Measurements from ENCODE around the gene RALA.
"Not testable (repeated sequence)": the region's sequence is repeated elsewhere in the genome, so short reads cannot be mapped to it uniquely, and the experiment has no call there.

RALA gene

DNA sequence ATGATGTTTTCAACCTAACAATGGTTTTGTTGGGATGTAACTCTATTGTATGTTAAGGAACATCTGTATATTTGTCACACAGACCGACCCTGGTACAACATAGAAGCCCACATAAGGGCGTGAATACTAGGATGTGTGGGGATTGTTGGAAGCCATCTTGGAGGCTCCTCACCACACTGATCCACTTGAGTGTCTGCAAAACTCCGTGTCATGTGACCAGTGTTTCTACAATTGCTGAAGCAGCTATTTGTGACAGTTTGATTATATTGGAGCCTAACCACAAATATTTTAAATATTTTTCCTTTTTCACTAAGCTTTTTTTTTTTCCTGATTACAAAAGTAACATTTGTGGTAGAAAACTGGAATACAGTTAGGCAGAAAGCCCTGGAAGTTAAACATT is 27.9 kb downstream of the RALA start:
- DNase-seq: no peak

DNA sequence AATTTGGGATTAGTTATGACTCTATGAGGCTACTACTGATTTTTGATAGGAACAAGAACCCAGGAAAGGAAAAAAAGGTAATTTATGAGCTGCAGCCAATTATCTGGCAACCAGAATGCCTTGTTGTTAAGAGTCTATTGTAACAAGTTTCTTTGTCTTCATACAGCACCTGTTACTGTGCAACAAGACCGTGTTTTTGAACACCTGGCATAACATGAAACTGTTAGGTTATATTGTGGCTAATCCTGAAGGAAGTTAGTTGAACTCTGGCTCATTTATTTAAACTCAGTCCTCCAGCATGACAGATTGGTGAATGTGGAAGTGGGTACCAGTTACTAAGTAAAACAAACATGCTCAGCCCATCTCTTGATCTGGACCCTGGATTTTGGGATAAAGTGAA is 33.0 kb downstream of the RALA start:
- DNase-seq: no peak

- DNase-seq: no peak
Measured at GRCh38 chr7:39659356-39660013, 36.1 kb downstream of the RALA start.

DNA sequence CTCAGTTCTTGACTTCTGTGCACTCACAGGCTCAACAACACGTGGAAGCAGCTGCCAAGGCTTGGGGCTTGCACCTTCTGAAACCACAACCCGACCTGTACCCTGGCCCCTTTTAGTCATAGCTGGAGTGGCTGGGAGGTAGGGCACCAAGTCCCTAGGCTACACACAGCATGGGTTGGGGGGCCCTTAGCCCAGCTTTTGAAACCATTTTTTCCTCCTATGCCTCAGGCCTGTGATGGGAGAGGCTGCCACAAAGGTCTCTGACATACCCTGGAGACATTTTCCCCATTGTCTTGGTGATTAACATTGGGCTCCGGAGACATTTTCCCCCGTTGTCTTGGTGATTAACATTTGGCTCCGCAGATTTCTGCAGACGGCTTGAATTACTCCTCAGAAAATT is 38.6 kb downstream of the RALA start:
- no peak for DNase-seq

DNA sequence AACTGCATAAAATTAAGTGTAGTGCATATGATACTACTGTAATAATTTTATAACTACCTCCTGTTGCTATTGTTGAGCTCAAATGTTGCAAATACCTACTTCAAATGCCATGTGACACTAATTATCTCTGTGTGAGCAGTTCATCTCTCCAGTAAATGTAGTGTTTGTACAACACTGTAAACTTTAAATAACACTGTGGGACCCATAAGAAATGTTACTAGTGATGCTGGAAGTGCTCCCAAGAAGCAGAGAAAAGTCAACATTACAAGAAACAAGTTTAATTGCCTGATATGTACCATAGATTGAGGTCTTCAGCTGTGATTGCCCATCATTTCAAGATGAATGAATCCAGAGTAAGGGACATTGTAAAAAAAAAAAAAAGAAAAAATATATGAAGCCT is 39.9 kb downstream of the RALA start:
- no peak for DNase-seq

DNA sequence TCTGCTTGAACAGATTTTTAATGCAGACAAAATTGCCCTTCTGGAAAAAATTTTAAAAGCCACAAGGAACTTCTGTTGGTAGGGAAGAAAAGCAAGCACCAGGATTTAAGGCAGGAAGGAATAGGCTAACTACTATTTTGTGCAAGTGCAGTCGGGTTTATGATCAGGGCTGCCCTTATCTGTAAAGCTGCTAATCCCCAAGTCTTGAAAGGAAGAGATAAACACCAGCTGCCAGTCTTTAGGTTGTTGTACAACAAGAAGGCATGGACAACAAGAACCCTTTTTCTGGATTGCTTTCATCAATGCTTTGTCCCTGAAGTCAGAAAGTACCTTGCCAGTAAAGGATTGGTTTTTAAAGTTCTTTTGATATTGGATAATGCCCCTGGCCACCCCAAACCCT is 40.7 kb downstream of the RALA start:
- DNase-seq: no peak

DNA sequence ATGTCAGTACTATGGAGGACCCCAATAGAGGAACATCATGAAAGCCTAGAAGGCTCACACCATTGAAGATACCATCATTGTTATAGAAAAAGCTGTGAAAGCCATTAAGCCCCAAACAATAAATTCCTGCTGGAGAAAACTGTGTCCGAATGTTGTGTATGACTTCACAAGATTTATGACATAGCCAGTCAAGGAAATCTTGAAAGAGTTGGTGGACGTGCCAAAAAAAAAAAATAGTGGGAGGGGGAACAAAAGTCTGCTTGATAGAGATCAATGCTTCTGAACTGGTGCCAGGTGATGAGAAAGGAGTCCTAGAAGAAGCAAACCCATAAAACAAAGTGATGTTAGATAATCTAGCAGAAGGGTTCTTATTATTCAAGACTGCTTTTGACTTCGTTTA is 41.2 kb downstream of the RALA start:
- no peak for DNase-seq

- no peak for DNase-seq
Measured at GRCh38 chr7:39666562-39666961, 43.2 kb downstream of the RALA start.

DNA sequence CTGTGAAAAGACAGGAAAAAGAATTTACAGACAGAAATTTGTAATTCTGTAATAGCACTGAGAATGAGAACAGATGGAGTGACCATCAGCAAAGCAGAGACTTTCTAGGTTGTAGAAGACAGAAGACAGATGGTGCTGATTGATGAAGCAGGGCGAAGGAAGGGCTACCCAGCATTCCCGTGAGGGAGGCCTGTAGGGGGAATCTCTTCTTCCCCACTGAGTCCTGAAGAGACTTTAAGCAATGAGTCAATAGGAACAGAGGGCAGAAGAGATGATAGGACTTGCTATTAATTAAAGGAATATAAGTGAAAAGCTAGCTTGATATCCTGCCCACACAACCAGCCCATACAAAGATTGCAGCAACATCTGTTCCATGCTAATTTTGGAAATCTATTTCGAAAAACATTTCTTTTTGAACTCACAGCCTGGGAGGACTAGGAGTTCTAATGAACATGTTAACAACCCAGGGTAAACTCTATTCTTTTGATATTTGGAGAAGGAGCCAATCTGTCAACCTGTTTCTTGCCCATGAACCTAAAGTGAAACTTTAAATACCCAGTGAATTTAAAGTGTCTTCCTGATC is 44.1 kb downstream of the RALA start:
- no peak for DNase-seq

DNA sequence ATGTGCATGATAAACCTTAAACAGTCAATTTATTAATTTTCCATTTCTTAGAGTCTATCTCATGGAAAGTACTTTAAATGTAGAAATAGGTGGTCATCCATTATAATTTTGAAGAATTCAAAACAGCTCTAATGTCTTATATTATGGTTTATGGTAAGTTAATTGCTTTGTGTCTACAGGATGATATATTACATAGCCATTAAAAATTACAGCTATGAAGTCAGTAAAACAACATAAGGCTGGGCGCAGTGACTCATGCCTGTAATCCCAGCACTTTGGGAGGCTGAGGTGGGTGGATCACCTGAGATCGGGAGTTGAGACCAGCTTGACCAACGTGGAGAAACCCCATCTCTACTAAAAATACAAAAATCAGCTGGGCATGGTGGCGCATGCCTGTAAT is 44.9 kb downstream of the RALA start:
- DNase-seq: not testable (repeated sequence)

DNA sequence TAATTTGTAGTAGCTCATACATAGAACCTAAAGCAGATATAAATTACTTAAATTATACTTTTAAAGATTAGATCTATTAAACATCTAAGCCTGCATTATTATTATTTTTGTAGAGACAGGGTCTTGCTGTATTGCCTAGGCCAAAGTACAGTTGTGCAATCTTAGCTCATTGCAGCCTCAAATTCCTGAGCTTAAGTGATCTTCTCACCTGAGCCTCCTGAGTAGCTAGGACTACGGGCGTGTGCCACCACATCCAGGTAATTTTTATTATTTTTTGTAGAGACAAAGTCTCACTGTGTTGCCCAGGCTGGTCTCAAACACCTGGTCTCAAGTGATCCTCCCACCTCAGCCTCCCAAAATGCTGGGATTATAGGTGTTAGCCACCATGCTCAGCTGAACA is 46.7 kb downstream of the RALA start:
- DNase-seq: no peak

DNA sequence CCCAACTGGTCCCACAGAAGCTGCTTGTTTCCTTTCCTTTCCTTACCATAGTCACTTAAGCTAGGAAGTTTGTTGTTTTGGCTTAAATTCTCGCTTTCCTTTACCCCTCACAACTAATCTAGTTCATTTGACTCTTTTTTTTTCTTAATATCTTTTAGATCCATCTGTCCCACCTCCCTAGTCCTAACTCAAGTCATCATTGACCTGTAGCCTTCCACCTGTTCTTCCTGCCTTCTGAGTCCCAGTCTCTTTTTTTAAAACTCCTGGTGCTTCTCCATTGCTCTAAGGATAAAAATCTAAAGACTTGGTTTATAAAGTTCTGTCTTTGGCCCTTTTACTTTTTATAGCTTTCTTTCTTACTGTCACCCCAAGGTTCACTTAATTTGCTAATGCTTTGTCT is 47.6 kb downstream of the RALA start:
- DNase-seq: no peak

DNA sequence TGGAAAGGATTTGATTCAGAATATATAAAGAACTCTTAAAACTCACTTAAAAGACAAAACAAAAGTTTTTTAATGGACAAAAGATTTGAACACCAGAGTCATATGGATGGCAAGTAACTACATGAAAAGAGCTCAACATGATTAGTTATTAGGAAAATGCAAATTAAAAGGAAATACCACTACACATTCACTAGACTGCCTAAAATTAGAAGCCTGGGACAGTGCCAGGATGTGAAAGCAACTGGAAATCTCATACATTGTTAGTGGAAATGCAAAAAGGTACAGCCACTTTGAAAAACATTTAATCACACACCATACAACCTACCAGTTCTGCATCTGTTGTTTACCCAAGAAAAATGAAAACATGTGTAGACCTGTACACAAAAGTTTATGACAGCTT is 48.8 kb downstream of the RALA start:
- no peak for DNase-seq

DNA sequence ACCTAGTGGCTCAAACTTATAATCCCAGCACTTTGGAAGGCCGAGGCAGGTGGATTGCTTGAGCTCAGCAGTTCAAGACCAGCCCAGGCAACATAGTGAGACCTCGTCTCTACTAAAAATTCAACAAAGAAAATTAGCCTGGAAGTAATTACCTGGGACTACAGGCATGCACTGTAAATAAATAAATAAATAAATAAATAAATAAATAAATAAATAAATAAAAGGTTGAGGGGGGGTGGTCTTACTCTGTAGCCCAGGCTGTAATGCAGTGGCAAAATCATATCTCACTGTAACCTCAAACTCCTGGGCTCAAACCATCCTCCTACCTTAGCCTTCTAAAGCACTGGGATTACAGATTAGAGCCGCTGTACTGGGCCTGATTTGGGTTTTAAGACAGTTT is 50.5 kb downstream of the RALA start:
- no peak for DNase-seq

- DNase-seq: no peak
Measured at GRCh38 chr7:39674406-39674805, 51.0 kb downstream of the RALA start.

DNA sequence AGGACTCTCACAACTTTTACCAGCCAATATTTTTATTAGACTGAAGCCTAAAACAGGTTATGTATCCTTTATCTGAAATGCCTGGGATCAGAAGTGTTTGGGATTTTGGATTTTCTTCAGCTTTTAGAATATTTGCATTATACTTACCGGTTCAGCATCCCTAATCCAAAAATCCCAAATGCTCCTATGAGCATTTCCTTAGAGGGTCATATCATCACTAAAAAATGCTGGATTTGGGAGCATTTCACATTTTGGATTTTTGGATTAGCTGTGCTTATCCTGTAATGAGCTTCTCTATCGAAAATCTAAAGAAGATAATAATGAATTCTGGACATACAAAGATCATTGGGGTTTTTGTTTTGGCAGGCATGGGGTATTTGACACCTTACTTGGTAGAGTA is 53.0 kb downstream of the RALA start:
- DNase-seq: no peak

DNA sequence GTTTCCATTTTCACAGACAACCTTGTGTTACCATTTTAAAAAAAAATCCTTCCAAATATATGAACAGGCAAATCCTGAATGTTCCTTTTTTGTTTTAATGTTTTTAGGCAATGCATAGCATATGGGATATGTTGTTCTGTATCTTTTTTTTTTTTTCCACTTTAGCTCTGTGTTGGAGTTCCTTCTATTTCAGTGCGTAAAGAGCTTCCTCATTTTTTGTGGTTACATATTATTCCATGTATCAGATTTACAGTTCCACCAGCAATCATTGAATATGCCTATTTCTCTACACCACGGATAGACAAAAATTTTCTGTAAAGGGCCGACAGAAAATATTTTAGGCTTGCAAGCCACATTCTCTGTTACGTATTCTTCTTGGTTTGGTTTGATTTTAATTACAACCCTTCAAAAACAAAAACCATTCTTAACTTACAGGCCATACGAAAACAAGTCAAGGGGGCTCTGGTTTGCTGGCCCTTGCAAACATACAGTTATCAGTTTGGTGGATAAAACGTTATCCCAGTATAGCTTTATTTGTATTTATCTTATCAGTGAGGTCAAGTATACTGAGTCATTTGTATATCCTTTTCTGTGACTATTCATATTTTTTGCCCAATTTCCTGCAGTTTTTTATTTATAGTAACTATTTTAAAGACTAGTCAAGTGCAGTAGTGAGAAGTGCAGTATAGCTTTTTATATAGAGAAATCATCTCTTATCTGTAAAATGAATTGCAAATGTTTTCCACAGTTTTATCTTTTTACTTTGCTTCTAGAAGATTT is 55.7 kb downstream of the RALA start:
- DNase-seq: no peak

- DNase-seq: not testable (repeated sequence)
Measured at GRCh38 chr7:39679874-39680273, 56.5 kb downstream of the RALA start.

DNA sequence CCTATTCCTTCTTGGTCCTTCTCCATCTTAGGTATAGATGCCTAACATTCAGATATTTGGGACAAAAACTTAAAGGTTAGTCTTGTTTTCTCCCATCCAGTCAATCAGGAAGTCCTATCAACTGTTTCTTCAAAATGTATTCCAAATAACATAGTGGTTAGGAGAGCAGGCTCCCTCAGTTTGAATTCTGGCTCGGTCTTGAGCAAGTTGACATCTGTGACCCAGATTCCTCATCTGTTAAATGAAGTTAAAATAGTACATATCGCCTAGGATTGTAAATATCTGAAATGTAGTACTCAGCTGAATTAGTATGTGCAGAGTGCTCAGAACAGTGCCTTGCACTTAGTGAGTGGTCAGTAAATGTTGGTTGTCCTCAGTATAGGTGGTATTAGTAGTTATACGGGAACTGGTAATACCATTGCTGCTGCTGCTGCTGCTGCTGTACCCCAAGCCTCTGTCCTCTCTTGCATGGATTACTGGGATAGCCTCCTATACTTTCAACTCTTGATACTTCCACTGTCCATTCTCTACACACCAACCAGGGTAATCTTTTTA is 58.6 kb downstream of the RALA start:
- DNase-seq: no peak

- DNase-seq: no peak
Measured at GRCh38 chr7:39683216-39683845, 60.0 kb downstream of the RALA start.

- DNase-seq: no peak
Measured at GRCh38 chr7:39686261-39686924, 63.0 kb downstream of the RALA start.

GRCh38 chr7:39688611-39689480 is 65.5 kb downstream of the RALA start:
- no peak for DNase-seq
